Memory B cell (primary cell): ENCODE measurements around the gene TM4SF1.
"Not testable (repeated sequence)": the region's sequence is repeated elsewhere in the genome, so short reads cannot be mapped to it uniquely, and the experiment has no call there.

Experiments
- ATAC-seq: fragments of 150-1000 bp; cut with Tn5 transposase; 2 replicates; pipeline ENCODE4 v1.10.0; 2021; ENCODE audit warnings: low read depth, mild to moderate bottlenecking, moderate library complexity
- DNase-seq, 2 donors: peaks; one replicate each; pipeline ENCODE4 v3.0.0; 2022; ENCODE audit warnings: low spot score in 2 of 2
- H3K27ac Mint-ChIP-seq: one replicate; pipeline ENCODE4 v1.8.0; 2022; ENCODE audit warnings: mild to moderate bottlenecking, moderate library complexity, mixed read lengths
- H3K27me3 Mint-ChIP-seq: one replicate; pipeline ENCODE4 v1.8.0; 2022; ENCODE audit warnings: mixed read lengths
- H3K36me3 Mint-ChIP-seq: one replicate; pipeline ENCODE4 v1.8.0; 2022; ENCODE audit warnings: mild to moderate bottlenecking, mixed read lengths
- H3K4me1 Mint-ChIP-seq: one replicate; pipeline ENCODE4 v1.8.0; 2022; ENCODE audit warnings: mixed read lengths
- H3K4me3 Mint-ChIP-seq: one replicate; pipeline ENCODE4 v1.8.0; 2022; ENCODE audit warnings: mild to moderate bottlenecking, moderate library complexity, mixed read lengths
- H3K9me3 Mint-ChIP-seq: one replicate; pipeline ENCODE4 v1.8.0; 2022; ENCODE audit warnings: mixed read lengths

The TM4SF1 gene

DNA sequence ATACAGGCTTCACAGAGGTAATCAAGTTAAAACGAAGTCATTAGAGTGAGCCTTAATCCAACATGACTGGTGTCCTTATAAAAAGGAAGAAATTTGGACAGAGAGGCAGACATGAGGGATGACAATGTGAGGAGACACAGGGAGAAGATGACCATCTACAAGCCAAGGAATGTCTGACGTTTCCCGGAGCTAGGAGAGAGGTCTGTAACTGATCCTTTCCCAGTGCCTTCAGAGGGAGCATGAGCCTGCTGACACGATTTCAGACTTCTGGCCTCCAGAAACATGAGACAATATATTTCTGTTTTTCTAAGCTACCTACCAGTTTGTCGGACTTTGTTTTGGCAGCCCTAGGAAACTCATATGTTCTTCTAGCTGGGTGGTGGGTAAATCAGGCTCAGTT, 15.1 kb downstream of the TM4SF1 start:
- H3K4me3 Mint-ChIP-seq = no peak overlapping the region
- ATAC-seq (no peak), DNase-seq (no peak)
- H3K4me1 Mint-ChIP-seq = no peaks in the 10 kb centered on the region
- H3K27me3 Mint-ChIP-seq = peaks cover 8% of the 10 kb centered on the region
- H3K36me3 Mint-ChIP-seq = no peaks in the 10 kb centered on the region
- H3K9me3 Mint-ChIP-seq = no peaks in the 10 kb centered on the region
- H3K27ac Mint-ChIP-seq = no peak overlapping the region

DNA sequence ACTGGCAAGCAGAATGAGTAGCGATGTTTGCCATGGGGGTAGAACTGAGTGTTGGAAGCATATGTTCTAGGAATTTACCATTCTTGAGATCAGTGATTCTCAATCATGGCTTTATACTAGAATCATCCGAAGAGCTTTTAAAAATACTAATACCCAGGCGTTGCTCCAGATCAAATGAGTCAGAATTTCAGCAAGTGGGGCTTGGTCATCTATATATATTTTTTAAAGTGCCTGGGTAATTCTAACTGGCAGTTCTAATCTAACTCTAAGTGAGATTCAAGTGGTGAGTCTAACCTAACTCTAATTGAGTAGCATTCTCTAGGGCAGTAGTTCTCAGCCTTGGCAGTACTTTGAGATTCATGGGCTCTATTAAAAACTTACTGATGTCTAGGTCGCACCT, 20.8 kb downstream of the TM4SF1 start:
- Mint-ChIP-seq H3K27ac (no peak overlapping the region), H3K36me3 (no peaks in the 10 kb centered on the region), H3K4me3 (no peak overlapping the region), H3K9me3 (peaks cover 1% of the 10 kb centered on the region), H3K4me1 (no peaks in the 10 kb centered on the region), H3K27me3 (peaks cover 9% of the 10 kb centered on the region)
- ATAC-seq (no peak), DNase-seq (no peak)

DNA sequence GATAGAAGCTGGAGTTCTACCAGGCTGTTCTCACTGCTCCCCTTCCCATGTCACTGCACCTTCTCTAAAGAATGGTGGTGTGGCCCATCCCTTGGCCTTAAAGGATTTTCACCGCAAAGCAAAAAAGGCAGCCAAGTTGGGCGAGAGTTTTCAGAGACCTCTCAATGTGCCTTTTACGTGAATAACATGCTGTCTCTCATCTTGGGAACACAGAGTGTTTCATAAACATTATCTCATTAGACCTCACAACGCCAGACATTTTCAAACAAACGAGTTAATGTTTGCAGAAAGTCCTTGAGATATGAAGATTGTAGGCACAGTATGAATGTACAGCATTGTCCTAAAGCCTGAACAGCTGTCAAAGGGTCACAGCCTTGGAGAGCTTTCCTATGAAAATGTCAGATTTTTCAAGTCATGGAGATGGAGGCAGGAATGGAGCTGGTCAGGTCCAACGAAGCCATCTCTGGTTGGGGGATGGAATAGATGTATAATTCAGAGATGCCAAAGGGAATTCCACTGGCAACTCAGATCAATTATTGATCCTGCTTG, 21.3 kb downstream of the TM4SF1 start:
- no peaks in the 10 kb centered on the region for H3K36me3 Mint-ChIP-seq
- no peak for ATAC-seq
- no peak for DNase-seq
- H3K9me3 Mint-ChIP-seq = peaks cover 1% of the 10 kb centered on the region
- no peaks in the 10 kb centered on the region for H3K4me1 Mint-ChIP-seq
- H3K27ac Mint-ChIP-seq = no peak overlapping the region
- H3K27me3 Mint-ChIP-seq = peaks cover 7% of the 10 kb centered on the region
- H3K4me3 Mint-ChIP-seq = no peak overlapping the region

DNA sequence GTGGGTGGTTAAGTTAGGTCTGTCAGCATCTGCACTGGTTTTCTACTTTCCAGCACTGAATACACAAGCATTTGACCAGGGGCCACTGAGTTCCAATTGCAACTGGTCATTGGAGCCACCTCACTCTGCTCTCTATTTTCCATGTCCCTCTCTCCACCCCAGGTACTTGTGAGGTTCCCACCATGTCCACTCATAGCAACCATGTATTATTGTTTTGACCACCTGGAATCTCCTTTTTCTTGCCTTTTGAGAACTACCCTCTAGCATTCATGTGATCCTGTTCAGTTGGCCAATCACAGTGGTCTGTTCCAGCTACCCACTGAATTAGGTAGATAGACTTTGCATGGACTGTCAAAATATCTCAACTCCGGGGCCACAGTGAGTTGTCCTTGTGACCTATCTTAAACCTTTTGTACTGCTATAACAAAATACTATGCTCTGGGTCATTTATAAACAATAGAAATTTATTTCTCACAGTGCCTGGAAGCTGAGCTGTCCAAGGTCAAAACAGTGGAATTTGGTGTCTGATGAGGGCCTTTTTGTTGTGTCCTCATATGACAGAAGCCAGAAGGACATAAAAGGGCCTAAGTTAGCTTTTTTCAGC, 23.8 kb downstream of the TM4SF1 start:
- Mint-ChIP-seq H3K36me3 (no peaks in the 10 kb centered on the region), H3K9me3 (peaks cover 1% of the 10 kb centered on the region), H3K4me3 (no peak overlapping the region), H3K27me3 (peaks cover 10% of the 10 kb centered on the region), H3K4me1 (no peaks in the 10 kb centered on the region), H3K27ac (no peak overlapping the region)
- no peak for ATAC-seq
- DNase-seq = no peak

DNA sequence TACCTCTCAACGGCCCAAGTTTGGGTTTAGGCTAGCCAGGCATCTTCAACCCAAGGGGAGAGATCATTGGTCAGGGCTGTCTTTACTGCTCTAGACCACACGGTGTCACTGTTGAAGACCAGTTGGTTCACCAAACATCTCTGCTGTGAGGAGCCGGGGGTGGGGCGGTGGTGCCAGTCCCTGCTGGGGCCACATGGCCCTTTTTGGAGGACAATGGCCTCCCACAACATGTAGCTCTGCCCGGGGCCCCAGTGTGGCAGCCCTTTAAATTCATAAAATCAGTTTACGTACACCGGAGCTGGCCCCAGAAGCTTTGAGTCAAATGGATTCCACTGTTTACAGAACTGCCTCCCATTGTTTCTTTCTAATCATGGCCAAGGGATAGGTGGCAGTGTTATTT, 24.9 kb downstream of the TM4SF1 start:
- H3K27ac Mint-ChIP-seq = no peak overlapping the region
- H3K36me3 Mint-ChIP-seq = no peaks in the 10 kb centered on the region
- H3K27me3 Mint-ChIP-seq = peaks cover 11% of the 10 kb centered on the region
- H3K4me1 Mint-ChIP-seq = no peaks in the 10 kb centered on the region
- H3K4me3 Mint-ChIP-seq = no peak overlapping the region
- DNase-seq (no peak), ATAC-seq (peak; percentile 63)
- H3K9me3 Mint-ChIP-seq = peaks cover 1% of the 10 kb centered on the region

DNA sequence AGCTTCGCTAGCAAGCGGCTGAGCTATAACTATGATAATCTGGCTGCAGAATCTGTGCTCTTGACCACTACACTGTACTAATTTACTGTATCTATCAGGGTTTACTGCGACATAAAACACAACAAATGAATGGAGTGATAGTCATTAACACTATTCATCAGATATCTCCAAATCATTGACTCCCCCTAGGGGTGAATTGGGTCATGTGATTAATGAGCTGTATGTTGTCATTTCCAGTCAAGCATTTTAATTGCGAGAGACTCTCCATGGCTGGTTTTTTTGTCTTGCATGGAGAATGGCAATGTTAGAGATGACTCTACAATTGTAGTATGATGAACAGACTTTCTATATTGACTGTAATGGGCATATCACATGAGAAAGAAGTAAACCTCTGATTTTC, 33.5 kb downstream of the TM4SF1 start:
- Mint-ChIP-seq H3K4me1 (no peaks in the 10 kb centered on the region), H3K4me3 (no peak overlapping the region), H3K9me3 (no peaks in the 10 kb centered on the region), H3K36me3 (no peaks in the 10 kb centered on the region), H3K27ac (no peak overlapping the region), H3K27me3 (peaks cover 14% of the 10 kb centered on the region)
- no peak for ATAC-seq
- DNase-seq = no peak

DNA sequence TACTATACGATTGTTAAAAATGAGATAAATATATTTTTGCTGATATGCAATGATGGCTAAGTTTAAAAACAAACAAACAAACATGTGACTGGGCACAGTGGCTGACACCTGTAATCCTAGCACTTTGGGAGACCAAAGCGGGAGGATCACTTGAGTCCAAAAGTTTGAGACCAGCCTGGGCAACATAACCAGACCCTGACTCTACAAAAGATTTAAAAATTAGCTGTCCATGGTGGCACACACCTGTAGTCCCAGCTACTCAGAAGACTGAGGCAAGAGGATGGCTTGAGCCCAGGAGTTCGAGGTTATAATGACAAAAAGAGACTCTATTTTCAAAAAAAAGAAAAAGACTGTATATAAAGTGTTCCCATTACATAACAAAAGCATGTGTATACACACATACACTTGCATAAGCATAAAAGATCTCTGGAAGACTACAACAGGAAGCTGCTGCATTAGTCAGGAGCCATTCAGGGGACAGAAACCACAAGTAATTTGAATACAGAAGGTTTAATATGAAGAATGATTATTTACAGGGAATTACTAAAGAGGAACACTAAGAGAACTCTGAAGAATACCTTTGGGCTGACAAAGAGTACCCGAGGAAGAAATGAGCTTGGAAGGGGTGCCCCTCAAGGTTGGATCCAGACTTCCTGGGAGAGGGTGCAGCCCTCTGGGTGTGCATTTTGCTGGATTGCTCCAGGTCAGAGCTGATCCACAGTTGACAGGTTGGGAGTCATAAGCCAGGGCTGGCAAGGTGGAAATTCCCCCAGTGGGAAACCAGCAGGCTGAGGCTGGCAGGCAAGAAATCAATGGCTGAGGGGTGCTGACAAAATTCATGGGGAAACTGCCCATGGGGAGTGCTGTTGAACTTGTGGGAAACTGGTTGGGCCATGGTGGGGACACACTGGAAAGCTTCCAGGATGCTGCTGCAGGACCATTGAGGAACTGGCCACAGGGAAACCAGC, 34.8 kb downstream of the TM4SF1 start:
- peaks cover 14% of the 10 kb centered on the region for H3K27me3 Mint-ChIP-seq
- no peak overlapping the region for H3K27ac Mint-ChIP-seq
- no peak overlapping the region for H3K4me3 Mint-ChIP-seq
- H3K9me3 Mint-ChIP-seq = no peaks in the 10 kb centered on the region
- no peak for DNase-seq
- H3K36me3 Mint-ChIP-seq = no peaks in the 10 kb centered on the region
- H3K4me1 Mint-ChIP-seq = no peaks in the 10 kb centered on the region
- no peak for ATAC-seq

DNA sequence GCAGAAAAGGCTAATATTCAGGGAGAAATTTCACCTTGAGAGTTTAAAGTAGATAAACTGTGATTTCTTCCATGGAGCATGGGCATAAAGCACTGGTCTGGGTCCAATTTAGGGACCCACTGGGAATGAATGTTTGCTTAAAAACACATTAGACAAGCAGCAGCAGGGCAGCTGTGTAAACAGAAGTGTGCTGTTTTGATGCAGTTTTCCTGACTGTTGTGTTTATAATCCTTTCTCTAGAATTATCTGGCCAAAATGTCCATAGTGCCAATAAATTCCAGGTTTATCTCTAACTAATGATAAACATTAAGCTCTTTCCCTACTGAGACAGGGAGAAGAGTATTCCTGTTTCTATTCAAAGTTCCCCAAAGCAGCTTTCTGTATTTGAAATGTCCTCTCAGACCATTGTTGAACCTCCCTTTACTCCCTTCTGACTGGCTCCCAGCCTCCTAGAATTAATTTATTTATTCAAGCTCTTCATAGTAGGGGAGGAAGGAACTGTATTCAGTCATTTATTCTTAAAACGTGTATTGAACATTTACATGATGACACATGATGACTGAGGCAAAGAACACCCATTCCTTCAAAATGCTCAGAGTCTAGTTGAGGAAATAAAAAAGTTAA, 37.0 kb downstream of the TM4SF1 start:
- Mint-ChIP-seq H3K36me3 (no peaks in the 10 kb centered on the region), H3K27me3 (peaks cover 10% of the 10 kb centered on the region), H3K4me1 (no peaks in the 10 kb centered on the region), H3K4me3 (no peak overlapping the region), H3K9me3 (no peaks in the 10 kb centered on the region), H3K27ac (no peak overlapping the region)
- DNase-seq (no peak), ATAC-seq (no peak)

DNA sequence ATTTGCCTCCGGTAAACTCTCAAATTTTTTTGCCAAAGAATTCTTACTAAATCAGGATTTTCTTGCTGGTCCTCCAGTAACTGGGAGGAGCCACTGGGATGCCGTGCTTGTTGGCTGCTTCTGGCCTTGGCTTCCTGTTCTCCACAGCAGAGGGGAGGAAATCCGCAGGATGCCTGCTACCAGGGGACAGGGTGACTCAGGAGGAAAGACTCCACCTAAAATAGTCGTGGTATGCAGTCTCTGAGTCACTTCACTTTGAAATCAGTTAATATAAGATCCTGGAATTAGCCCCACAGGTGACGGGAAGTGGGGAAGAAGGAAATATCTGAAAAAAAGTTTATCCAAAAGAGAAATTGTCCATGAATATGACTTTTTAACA, 37.5 kb downstream of the TM4SF1 start:
- H3K9me3 Mint-ChIP-seq = no peaks in the 10 kb centered on the region
- H3K4me1 Mint-ChIP-seq = no peaks in the 10 kb centered on the region
- DNase-seq = no peak
- H3K4me3 Mint-ChIP-seq = no peak overlapping the region
- H3K27ac Mint-ChIP-seq = no peak overlapping the region
- peaks cover 7% of the 10 kb centered on the region for H3K27me3 Mint-ChIP-seq
- ATAC-seq = no peak
- H3K36me3 Mint-ChIP-seq = no peaks in the 10 kb centered on the region

DNA sequence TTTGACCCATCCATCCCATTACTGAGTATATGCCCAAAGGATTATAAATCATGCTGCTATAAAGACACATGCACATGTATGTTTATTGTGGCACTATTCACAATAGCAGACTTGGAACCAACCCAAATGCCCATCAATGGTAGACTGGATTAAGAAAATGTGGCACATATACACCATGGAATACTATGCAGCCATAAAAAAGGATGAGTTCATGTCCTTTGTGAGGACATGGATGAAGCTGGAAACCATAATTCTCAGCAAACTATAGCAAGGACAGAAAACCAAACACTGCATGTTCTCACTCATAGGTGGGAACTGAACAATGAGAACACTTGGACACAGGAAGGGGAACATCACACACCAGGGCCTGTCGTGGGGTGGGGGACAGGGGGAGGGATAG, 40.0 kb downstream of the TM4SF1 start:
- not testable (repeated sequence) for H3K36me3 Mint-ChIP-seq, ATAC-seq, H3K9me3 Mint-ChIP-seq, H3K4me3 Mint-ChIP-seq, H3K4me1 Mint-ChIP-seq, H3K27ac Mint-ChIP-seq, DNase-seq, H3K27me3 Mint-ChIP-seq

DNA sequence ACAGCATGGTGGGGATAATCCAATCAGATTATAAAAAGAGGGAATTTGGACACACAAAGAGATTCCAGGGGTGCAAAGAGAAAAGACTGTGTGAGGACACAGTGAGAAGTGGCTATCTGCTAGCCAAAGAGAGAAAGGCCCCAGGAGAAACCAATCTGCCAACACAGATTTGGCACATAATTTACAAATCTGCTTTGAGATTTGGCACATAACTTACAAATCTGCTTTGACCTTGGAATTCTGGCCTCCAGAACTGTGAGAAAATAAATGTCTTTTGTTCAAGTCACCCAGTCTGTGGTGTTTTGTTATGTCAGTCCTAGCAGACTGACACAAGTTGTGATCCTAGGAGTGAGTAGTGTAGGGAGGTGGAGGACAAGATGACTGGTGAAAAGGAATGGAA, 40.5 kb downstream of the TM4SF1 start:
- H3K36me3 Mint-ChIP-seq = no peaks in the 10 kb centered on the region
- H3K9me3 Mint-ChIP-seq = no peaks in the 10 kb centered on the region
- H3K27ac Mint-ChIP-seq = no peak overlapping the region
- H3K27me3 Mint-ChIP-seq = peaks cover 7% of the 10 kb centered on the region
- no peak overlapping the region for H3K4me3 Mint-ChIP-seq
- DNase-seq (no peak), ATAC-seq (no peak)
- H3K4me1 Mint-ChIP-seq = no peaks in the 10 kb centered on the region

DNA sequence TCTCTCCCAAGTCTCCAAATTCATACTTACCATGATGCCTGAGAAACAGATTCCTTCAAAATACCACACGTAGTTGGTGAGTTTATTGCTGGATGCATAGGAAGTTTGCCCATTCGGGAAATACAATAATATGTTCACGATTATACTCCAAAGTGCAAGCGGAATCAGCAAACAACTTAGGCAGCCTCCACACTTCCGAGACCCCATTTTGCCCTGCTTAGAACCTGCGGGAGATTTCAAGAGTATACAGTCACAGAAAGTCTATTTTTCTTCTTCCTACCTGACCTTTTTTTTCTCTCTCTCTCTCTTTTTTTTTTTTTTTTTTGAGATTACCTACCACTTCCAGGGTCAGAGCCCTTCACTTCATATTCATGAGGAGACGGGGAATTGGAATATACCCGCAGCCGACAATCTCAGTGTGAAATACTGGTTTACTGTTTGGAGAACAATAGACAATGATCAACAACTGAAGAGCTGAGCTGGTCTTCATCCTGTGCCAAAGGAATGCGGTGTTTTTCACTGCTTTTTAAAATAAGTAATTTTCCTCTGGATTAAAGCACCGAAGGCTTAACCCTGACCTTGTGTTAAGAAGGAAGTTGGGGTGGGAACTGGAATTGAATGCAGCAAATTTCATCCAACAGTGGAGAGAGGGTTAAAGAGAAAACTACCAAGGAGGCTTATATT, 44.1 kb downstream of the TM4SF1 start, which contains the start of gene TM4SF18:
TM4SF18 (minus strand) TSS at position 461 of the 684 bp plus-strand sequence; CDS start at position 207, 254 bp downstream.
- H3K9me3 Mint-ChIP-seq = no peaks in the 10 kb centered on the region
- DNase-seq = no peak
- no peaks in the 10 kb centered on the region for H3K36me3 Mint-ChIP-seq

DNA sequence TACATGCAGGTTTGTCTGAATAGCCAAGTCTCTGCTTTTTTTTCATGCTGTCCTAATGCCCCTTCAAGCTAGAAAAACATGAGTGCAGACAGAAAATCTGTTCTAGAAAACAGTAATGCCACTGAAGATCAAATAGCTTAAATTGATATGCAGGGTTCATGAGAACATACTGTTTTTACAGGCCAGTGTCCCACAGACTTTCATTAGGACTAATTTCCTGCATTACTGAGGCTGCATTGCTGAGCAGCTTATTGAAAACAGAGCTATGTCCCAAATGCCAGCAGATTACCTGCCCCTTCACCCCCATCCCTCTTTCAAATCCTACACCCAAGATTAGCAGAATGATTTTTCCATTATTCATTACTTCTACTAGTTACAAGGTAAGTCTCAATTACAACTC, 44.7 kb downstream of the TM4SF1 start:
- DNase-seq = no peak
- no peak for ATAC-seq
- no peaks in the 10 kb centered on the region for H3K4me1 Mint-ChIP-seq
- no peaks in the 10 kb centered on the region for H3K36me3 Mint-ChIP-seq
- no peak overlapping the region for H3K27ac Mint-ChIP-seq
- no peaks in the 10 kb centered on the region for H3K9me3 Mint-ChIP-seq
- H3K27me3 Mint-ChIP-seq = no peaks in the 10 kb centered on the region
- H3K4me3 Mint-ChIP-seq = no peak overlapping the region

More for the DNA sequence above, 44.1 kb downstream of the TM4SF1 start, which contains the start of gene TM4SF18:
- Mint-ChIP-seq H3K27me3 (no peaks in the 10 kb centered on the region), H3K4me3 (no peak within 1 kb of the TSS), H3K27ac (no peak within 1 kb of the TSS), H3K4me1 (no peaks in the 10 kb centered on the region)
- no peak for ATAC-seq
